ENCODE results near the gene DACH1. TPM values are rescaled to one million over a fixed set of nuclear protein-coding genes. Genes with fewer than 3 reads are reported as not detected.

The DACH1 gene
- total and polyA plus RNA-seq, 9 of the 15 experiments (the other 6 are each of a cell fraction or from before 2014, with no cell fraction given), result 0.04 to 0.07 (median 0.04) TPM; not detected in 2

DNA sequence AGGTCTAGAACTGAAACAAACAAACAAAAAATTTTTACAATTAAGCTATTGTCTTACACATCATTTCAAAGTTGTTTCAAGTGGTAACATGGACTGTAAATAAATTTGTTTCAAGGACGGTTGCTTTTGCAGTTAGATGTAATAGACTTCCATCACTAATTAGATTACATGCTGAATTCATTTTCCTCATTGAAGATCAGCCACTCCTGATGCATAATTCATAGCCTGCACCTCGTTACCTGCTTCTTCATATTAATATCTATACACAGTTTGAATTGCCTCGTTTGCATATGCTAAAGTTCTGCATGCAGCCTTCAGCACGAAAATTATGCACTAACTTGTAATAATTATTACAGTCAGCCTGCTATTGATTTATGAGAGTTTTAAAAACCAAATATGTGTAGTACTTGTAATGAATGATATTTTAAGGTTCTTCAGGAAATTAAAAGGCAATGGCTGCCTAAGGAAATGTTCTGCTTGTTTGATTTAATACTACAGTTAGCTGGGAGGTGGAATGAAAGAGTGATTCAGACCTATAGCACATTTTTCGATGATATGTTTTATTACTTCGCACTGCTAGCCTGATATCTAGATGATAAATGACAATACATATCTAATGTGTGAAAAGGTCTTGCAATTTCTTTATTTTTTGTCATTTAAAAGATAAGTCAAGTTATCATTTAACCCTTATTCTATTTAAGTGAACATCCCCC, 184.9 kb downstream of the DACH1 start:
- 0% methylated on average over 6 of the region's 6 CpGs for WGBS (ENCODE audit: insufficient coverage, low coverage, missing lambda C conversion rate)
- Histone ChIP-seq H3K27ac (ENCODE audit: extremely low read depth, low read depth, low read length) (no peak overlapping the region), H3K4me1 (replicated peaks in 1 of 2; ENCODE audit: control insufficient read depth in 2 of 2, insufficient read depth in 2 of 2, low read length in 2 of 2) (no peaks in the 10 kb centered on the region), H3K79me2 (ENCODE audit: control insufficient read depth, insufficient read depth, low read length) (no peaks in the 10 kb centered on the region), H3K36me3 (ENCODE audit: control insufficient read depth, insufficient read depth, low read length) (no peaks in the 10 kb centered on the region), H2AFZ (ENCODE audit: low read depth, low read length) (no peak overlapping the region), H3K4me3 (no peak overlapping the region), H3K4me2 (ENCODE audit: insufficient read depth, low read length) (no peak overlapping the region), H4K20me1 (replicated peaks; ENCODE audit: control insufficient read depth, insufficient read depth, low read length) (no peaks in the 10 kb centered on the region), H3K9ac (ENCODE audit: insufficient read depth in 1 of 2, low read depth in 2 of 2, low read length in 2 of 2) (no peak overlapping the region), H3K9me1 (ENCODE audit: control insufficient read depth, insufficient read depth, low read length) (no peaks in the 10 kb centered on the region), H3K27me3 (ENCODE audit: control insufficient read depth in 2 of 2, insufficient read depth in 2 of 2, low read length in 2 of 2) (no peaks in the 10 kb centered on the region), H3K9me3 (replicated peaks; ENCODE audit: control insufficient read depth, insufficient read depth, low read depth, low read length) (no peaks in the 10 kb centered on the region)
- TF ChIP-seq ZNF41 (CRISPR knock-in tag; conservative IDR thresholded peaks at IDR 0.05) (no peak), ETV5 (CRISPR knock-in tag; IDR thresholded peaks at IDR 0.05; ENCODE audit: low read depth) (no peak), C11orf30 (IDR thresholded peaks at IDR 0.05; ENCODE audit: low read depth) (no peak), RBM17 (IDR thresholded peaks at IDR 0.05; ENCODE audit: borderline replicate concordance, low read depth, low read length) (no peak)
- TF ChIP-seq, protein P1, sequence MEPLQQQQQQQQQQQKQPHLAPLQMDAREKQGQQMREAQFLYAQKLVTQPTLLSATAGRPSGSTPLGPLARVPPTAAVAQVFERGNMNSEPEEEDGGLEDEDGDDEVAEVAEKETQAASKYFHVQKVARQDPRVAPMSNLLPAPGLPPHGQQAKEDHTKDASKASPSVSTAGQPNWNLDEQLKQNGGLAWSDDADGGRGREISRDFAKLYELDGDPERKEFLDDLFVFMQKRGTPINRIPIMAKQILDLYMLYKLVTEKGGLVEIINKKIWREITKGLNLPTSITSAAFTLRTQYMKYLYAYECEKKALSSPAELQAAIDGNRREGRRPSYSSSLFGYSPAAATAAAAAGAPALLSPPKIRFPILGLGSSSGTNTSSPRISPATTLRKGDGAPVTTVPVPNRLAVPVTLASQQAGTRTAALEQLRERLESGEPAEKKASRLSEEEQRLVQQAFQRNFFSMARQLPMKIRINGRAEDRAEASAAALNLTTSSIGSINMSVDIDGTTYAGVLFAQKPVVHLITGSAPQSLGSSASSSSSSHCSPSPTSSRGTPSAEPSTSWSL (CRISPR knock-in tag; IDR thresholded peaks at IDR 0.05; ENCODE audit: borderline replicate concordance), result no peak
- TF ChIP-seq, protein P2, sequence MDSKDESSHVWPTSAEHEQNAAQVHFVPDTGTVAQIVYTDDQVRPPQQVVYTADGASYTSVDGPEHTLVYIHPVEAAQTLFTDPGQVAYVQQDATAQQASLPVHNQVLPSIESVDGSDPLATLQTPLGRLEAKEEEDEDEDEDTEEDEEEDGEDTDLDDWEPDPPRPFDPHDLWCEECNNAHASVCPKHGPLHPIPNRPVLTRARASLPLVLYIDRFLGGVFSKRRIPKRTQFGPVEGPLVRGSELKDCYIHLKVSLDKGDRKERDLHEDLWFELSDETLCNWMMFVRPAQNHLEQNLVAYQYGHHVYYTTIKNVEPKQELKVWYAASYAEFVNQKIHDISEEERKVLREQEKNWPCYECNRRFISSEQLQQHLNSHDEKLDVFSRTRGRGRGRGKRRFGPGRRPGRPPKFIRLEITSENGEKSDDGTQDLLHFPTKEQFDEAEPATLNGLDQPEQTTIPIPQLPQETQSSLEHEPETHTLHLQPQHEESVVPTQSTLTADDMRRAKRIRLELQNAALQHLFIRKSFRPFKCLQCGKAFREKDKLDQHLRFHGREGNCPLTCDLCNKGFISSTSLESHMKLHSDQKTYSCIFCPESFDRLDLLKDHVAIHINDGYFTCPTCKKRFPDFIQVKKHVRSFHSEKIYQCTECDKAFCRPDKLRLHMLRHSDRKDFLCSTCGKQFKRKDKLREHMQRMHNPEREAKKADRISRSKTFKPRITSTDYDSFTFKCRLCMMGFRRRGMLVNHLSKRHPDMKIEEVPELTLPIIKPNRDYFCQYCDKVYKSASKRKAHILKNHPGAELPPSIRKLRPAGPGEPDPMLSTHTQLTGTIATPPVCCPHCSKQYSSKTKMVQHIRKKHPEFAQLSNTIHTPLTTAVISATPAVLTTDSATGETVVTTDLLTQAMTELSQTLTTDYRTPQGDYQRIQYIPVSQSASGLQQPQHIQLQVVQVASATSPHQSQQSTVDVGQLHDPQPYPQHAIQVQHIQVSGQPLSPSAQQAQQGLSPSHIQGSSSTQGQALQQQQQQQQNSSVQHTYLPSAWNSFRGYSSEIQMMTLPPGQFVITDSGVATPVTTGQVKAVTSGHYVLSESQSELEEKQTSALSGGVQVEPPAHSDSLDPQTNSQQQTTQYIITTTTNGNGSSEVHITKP (IDR thresholded peaks at IDR 0.05; ENCODE audit: partially characterized antibody), result no peak
- intact Hi-C loops (cut with micrococcal nuclease) (no loop called here), in situ Hi-C loops (cut with MboI) (no loop called here)
- DNase-seq (ENCODE audit: extremely low read depth in 1 of 4, low spot score in 3 of 4) (no peak), FAIRE-seq (no peak), ATAC-seq (no peak)
- CTCF ChIA-PET (ENCODE audit: low intra/inter-chr PET ratio), result no interaction called here
- BruUV-seq (replicated peaks), result no TSS peak
- POLR2A ChIA-PET, result no interaction called here

Measured in K562 (cell line).